Adrenal gland (tissue), 12 donors: Measurements from ENCODE around the gene CPT1A. TPM values are rescaled to one million over a fixed set of nuclear protein-coding genes. Genes with fewer than 3 reads are reported as not detected.
A peak's percentile ranks its signal among the peaks of the same experiment; 100 is the strongest.

Experiments
- DNase-seq, 7 donors: peaks; one replicate each; pipeline ENCODE4 v3.0.0-alpha.2; 2019 to 2020
- H3K27ac ChIP-seq, 5 donors: fragments of 200-600 bp; sonication (generic) in 4 of 5; 1 replicate in 3 of 5; 2 replicates in 2 of 5; pipeline versions ENCODE4 v1.5.1 to v1.8.0; 2016 to 2020; ENCODE audit warnings: mild to moderate bottlenecking in 1 of 5
- H3K27me3 ChIP-seq: fragments of 200-600 bp; 2 replicates; pipeline ENCODE4 v1.8.0; 2021
- H3K36me3 ChIP-seq, 2 donors: fragments of 200-600 bp; replicated peaks in 1 of 2; 1 replicate in 1 of 2; 2 replicates in 1 of 2; pipeline versions ENCODE4 v1.5.1 to v1.8.0; 2018 to 2022
- H3K4me1 ChIP-seq, 2 donors: fragments of 200-600 bp; replicated peaks in 1 of 2; 1 replicate in 1 of 2; 2 replicates in 1 of 2; pipeline versions ENCODE4 v1.5.1 to v1.8.0; 2018 to 2021
- H3K4me3 ChIP-seq, 4 donors: fragments of 200-600 bp; sonication (generic) in 3 of 4; one replicate each; pipeline ENCODE4 v1.5.1; 2016 to 2018
- H3K9me3 ChIP-seq, 3 donors: fragments of 200-600 bp; sonication (generic) in 1 of 3; replicated peaks in 1 of 3; 1 replicate in 2 of 3; 2 replicates in 1 of 3; pipeline versions ENCODE4 v1.5.1 to v1.8.0; 2016 to 2021
- CTCF ChIP-seq, 6 experiments: fragments of 450-650 bp in 4 of 6; fragments of 200-600 bp in 2 of 6; sonication (generic) in 1 of 6; IDR thresholded peaks; 1 replicate in 5 of 6; 2 replicates in 1 of 6; pipeline versions ENCODE4 v1.5.1 to v1.8.0; 2016 to 2021; ENCODE audit warnings: antibody characterized with exemption in 6 of 6, mild to moderate bottlenecking in 2 of 6, moderate library complexity in 1 of 6
- POLR2A ChIP-seq, 2 donors: fragments of 450-650 bp; IDR thresholded peaks; one replicate each; pipeline ENCODE4 v1.6.1; 2017; ENCODE audit warnings: antibody characterized with exemption in 2 of 2, mild to moderate bottlenecking in 2 of 2, moderate library complexity in 1 of 2
- WGBS, 4 donors: extraction: QIAGEN DNeasy Blood & Tissue Kit in 2 of 4; methylation state at CpG; one replicate each; pipeline versions ENCODE4 v1.1.5 to v1.1.7; 2013 to 2017; 5-methylcytosine and 5-hydroxymethylcytosine counted together
- intact Hi-C, 2 donors: fragments of 100-400 bp; cut with DNase I; formaldehyde crosslinking; loops; one replicate each; pipeline versions ENCODE4 v1.14.1 to v1.15.0; 2022 to 2023
- polyA plus RNA-seq, 3 donors: library from polyadenylated mRNA; stranded (reverse); fragments of 200-250 nt in 2 of 3; fragments of 350-450 nt in 1 of 3; fragmentation: Illumina TruSeq in 1 of 3; extraction: RNeasy Lipid Tissue Mini Kit (QIAGEN cat#74804) in 1 of 3; gene quantifications; one replicate each; pipeline ENCODE4 v1.2.3, GENCODE V29; 2013 to 2014
- total RNA-seq, 9 donors: library from RNA; depleted of rRNA in 4 of 9; stranded (reverse); fragments of >200 nt in 4 of 9; fragments of 120-200 nt in 1 of 9; fragmentation: NEBNext Ultra II Directional in 1 of 9; extraction: Animal tissue kit (Norgen Biotek cat#: 25700) in 1 of 9; gene quantifications; one replicate each; pipeline versions ENCODE4 v1.1.0 to v1.2.4, GENCODE V29; 2013 to 2023
- donor health status: healthy with polysubstance abuse.
- donor health status: Bipolar disorder and iron deficiency.
- donor health status: DM: yes; HTN: yes; CAD: no.
- donor health status: DM: no; HTN: no; CAD: no.
- donor health status: DM: no; HTN: no; CAD: no.
- donor health status: DM: yes; HTN: yes; CAD: no.

Gene CPT1A
- total and polyA plus RNA-seq, 12 donors: 15.2 to 140 (median 66.0) TPM

DNA sequence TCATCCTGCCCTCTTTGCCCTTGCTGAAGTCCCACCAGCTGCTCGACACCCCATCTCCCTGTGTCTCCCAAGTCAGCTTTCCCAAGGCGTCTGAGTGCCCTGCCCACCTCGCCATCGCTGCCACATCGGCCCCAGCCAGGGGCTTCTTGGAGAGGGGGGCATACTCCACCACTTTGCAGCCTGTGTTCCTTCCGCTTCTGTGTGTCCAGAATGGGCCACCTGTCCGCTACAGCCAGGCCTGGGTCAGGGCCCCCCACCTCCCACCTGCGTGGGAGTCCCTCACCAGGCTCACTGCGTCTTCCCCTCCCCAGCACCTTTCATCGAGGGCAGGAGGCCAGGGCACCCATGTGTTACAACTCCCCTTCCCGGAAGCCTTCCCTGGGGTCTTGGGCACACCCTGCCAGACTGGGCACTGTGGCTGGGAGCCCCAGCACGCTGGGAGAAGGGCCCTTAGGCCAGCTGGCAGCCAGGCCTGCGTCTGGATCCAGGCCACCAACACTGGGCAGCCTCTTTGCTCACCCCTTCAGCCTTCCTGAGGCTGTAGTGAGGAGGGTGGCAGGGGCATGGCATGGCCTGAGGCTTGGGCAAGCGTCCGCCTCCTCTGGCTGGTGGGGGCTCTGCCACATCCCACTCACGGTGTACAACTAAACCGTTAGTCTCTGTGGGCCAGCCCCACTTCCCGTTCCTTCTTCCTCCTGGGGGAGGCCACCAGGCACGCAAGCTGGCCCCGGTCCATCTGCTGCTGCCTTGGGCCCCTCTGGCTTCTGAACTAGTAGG is 13.4 kb downstream of the CPT1A start:
- Histone ChIP-seq H3K9me3 (no peaks in the 10 kb centered on the region), H3K27me3 (no peaks in the 10 kb centered on the region), H3K27ac (peak overlapping the region in 3 of 5 donors; percentile 28 to 57 (median 28)), H3K4me1 (peaks cover 36 to 38% of the 10 kb centered on the region in 2 donors), H3K36me3 (peaks cover 0 to 7% of the 10 kb centered on the region in 2 donors), H3K4me3 (no peak overlapping the region)
- intact Hi-C loops: no loop called here
- TF ChIP-seq CTCF (IDR thresholded peaks at IDR 0.05) (no peak), POLR2A (IDR thresholded peaks at IDR 0.05) (no peak)
- peak in 1 of 7 donors; percentile 45 for DNase-seq
- WGBS, 4 donors: 62 to 81% (median 66%) methylated on average over 16 to 20 of the region's 20 CpGs

GRCh38 chr11:68827733-68828132 is 14.0 kb downstream of the CPT1A start:
- Histone ChIP-seq H3K27me3 (no peaks in the 10 kb centered on the region), H3K36me3 (peaks cover 0 to 7% of the 10 kb centered on the region in 2 donors), H3K27ac (peak overlapping the region in 1 of 5 donors; percentile 57), H3K4me3 (no peak overlapping the region), H3K4me1 (peaks cover 30 to 33% of the 10 kb centered on the region in 2 donors), H3K9me3 (no peaks in the 10 kb centered on the region)
- intact Hi-C loops: no loop called here
- no peak for DNase-seq
- WGBS, 4 donors: 64 to 73% (median 67%) methylated on average over 6 to 8 of the region's 8 CpGs
- TF ChIP-seq POLR2A (IDR thresholded peaks at IDR 0.05): no peak
- no peak for TF ChIP-seq CTCF (IDR thresholded peaks at IDR 0.05)

DNA sequence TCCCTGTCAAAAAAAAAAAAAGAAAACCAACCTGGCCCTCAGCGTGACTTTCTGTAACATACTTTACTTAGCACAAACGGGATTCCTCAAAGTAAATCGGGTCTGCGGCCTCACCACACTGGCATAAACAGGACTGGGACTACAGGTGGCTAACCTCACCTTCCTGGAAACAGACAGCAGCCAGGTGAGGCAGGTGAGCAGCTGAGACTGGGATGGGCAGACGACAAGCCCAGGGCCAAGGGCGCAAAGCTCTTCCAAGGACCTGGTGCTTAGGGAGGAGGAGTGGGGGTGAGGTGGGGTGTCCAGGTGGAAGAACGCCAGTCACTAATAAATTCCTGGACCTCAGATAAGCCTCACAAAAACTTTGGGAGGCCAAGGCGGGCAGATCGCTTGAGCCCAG is 15.0 kb downstream of the CPT1A start:
- no peak for DNase-seq
- no peaks in the 10 kb centered on the region for H3K9me3 ChIP-seq
- no peak overlapping the region for H3K4me3 ChIP-seq
- peaks cover 0 to 7% of the 10 kb centered on the region in 2 donors for H3K36me3 ChIP-seq
- peaks cover 21 to 23% of the 10 kb centered on the region in 2 donors for H3K4me1 ChIP-seq
- H3K27ac ChIP-seq: no peak overlapping the region
- TF ChIP-seq POLR2A (IDR thresholded peaks at IDR 0.05): no peak
- TF ChIP-seq CTCF (IDR thresholded peaks at IDR 0.05): no peak
- intact Hi-C loops: no loop called here
- no peaks in the 10 kb centered on the region for H3K27me3 ChIP-seq
- WGBS, 4 donors: 87 to 94% (median 91%) methylated on average over 9 of the region's 9 CpGs

- H3K4me3 ChIP-seq: no peak overlapping the region
- no peaks in the 10 kb centered on the region for H3K9me3 ChIP-seq
- peak overlapping the region in 1 of 5 donors; percentile 20 for H3K27ac ChIP-seq
- WGBS, 4 donors: 57 to 67% (median 62%) methylated on average over 5 to 7 of the region's 7 CpGs; no CpG with 5 or more reads in 1 of the 4 donors
- no peaks in the 10 kb centered on the region for H3K27me3 ChIP-seq
- no peak for TF ChIP-seq CTCF (IDR thresholded peaks at IDR 0.05)
- no peak for TF ChIP-seq POLR2A (IDR thresholded peaks at IDR 0.05)
- intact Hi-C loops: no loop called here
- peaks cover 0 to 7% of the 10 kb centered on the region in 2 donors for H3K36me3 ChIP-seq
- no peak for DNase-seq
- H3K4me1 ChIP-seq: peaks cover 12 to 16% of the 10 kb centered on the region in 2 donors
Observed at GRCh38 chr11:68825571-68825970, 16.1 kb downstream of the CPT1A start.
